IMR-90 (cell line): ENCODE data around the gene SAMD7. TPM values are rescaled to one million over a fixed set of nuclear protein-coding genes. Genes with fewer than 3 reads are reported as not detected.

Source experiments
- ATAC-seq: fragments of 200-7000 bp; cut with Tn5 transposase; 2 replicates; pipeline ENCODE4 v1.9.1; 2020; ENCODE audit warnings: low read depth, mild to moderate bottlenecking, moderate library complexity
- BruUV-seq: library from RNA; stranded (reverse); fragments of 400-500 nt; replicated peaks from 2 replicates; lab custom pipeline; 2021; lab: Mats Ljungman, UMichigan
- CTCF ChIA-PET: fragments of 300-600 bp; formaldehyde crosslinking; extraction: SDS; loops from one replicate; lab custom pipeline; 2021; ENCODE audit warnings: antibody characterized with exemption; lab: Yijun Ruan, JAX
- POLR2A ChIA-PET: fragments of 300-600 bp; sonication (Branson Sonifier 250); formaldehyde crosslinking; loops from one replicate; lab custom pipeline; 2022; ENCODE audit warnings: antibody characterized with exemption; ENCODE audit not compliant: unreplicated experiment; lab: Charles Lee
- DNase-seq: peaks from one replicate; pipeline ENCODE4 v3.0.0; 2013
- H2AFZ ChIP-seq: replicated peaks from 2 replicates; pipeline ENCODE3; 2013; ENCODE audit warnings: low read length, mild to moderate bottlenecking; ENCODE audit not compliant: poor library complexity
- H2AK5ac ChIP-seq: 2 replicates; pipeline ENCODE4 v1.6.1; 2013; ENCODE audit warnings: low read depth, low read length, inconsistent platforms
- H2AK9ac ChIP-seq: replicated peaks from 2 replicates; pipeline ENCODE3; 2013; ENCODE audit warnings: mild to moderate bottlenecking, low read depth, low read length, moderate library complexity; ENCODE audit not compliant: poor library complexity
- H2BK120ac ChIP-seq: 2 replicates; pipeline ENCODE4 v1.6.1; 2013; ENCODE audit warnings: low read depth, low read length, inconsistent platforms
- H2BK15ac ChIP-seq: 3 replicates; pipeline ENCODE4 v1.6.1; 2013; ENCODE audit warnings: low read depth, low read length, inconsistent platforms
- H2BK20ac ChIP-seq: 2 replicates; pipeline ENCODE4 v1.6.1; 2013; ENCODE audit warnings: low read depth, mild to moderate bottlenecking, inconsistent platforms, low read length, moderate library complexity
- H2BK5ac ChIP-seq: 2 replicates; pipeline ENCODE4 v1.6.1; 2013; ENCODE audit warnings: mild to moderate bottlenecking, low read depth, low read length, inconsistent platforms; ENCODE audit not compliant: poor library complexity, severe bottlenecking
- H3K14ac ChIP-seq: replicated peaks from 2 replicates; pipeline ENCODE4 v1.6.1; 2013; ENCODE audit warnings: low read depth, low read length, inconsistent platforms
- H3K18ac ChIP-seq: 2 replicates; pipeline ENCODE4 v1.6.1; 2013; ENCODE audit warnings: low read depth, low read length, control low read depth
- H3K23ac ChIP-seq: 2 replicates; pipeline ENCODE4 v1.6.1; 2013; ENCODE audit warnings: low read depth, low read length, inconsistent platforms
- H3K27ac ChIP-seq: 2 replicates; pipeline ENCODE4 v1.5.1; 2013; ENCODE audit warnings: mild to moderate bottlenecking, control low read depth, low read length; ENCODE audit not compliant: insufficient read depth
- H3K27me3 ChIP-seq: 2 replicates; pipeline ENCODE4 v1.6.1; 2013; ENCODE audit warnings: low read length; ENCODE audit not compliant: control insufficient read depth, insufficient read depth
- H3K36me3 ChIP-seq: 2 replicates; pipeline ENCODE4 v1.6.1; 2013; ENCODE audit warnings: low read length, mixed read lengths; ENCODE audit not compliant: control insufficient read depth, insufficient read depth
- H3K4ac ChIP-seq: 2 replicates; pipeline ENCODE4 v1.6.1; 2013; ENCODE audit warnings: low read depth, low read length, inconsistent platforms
- H3K4me1 ChIP-seq: 2 replicates; pipeline ENCODE4 v1.6.1; 2013; ENCODE audit warnings: low read length, mixed read lengths; ENCODE audit not compliant: control insufficient read depth, insufficient read depth
- H3K4me2 ChIP-seq: 2 replicates; pipeline ENCODE4 v1.6.1; 2013; ENCODE audit warnings: low read depth, mild to moderate bottlenecking, control low read depth, low read length, moderate library complexity
- H3K4me3 ChIP-seq: 2 replicates; pipeline ENCODE4 v1.5.1; 2013; ENCODE audit warnings: low read depth, mild to moderate bottlenecking, control low read depth, low read length, moderate library complexity; ENCODE audit not compliant: insufficient read depth
- H3K56ac ChIP-seq: 2 replicates; pipeline ENCODE4 v1.6.1; 2013; ENCODE audit warnings: low read length, inconsistent platforms; ENCODE audit not compliant: insufficient read depth; ENCODE audit errors: extremely low read depth
- H3K79me1 ChIP-seq, 2 experiments: 2 replicates each; pipeline ENCODE4 v1.6.1; 2013; ENCODE audit warnings: low read length in 2 of 2, inconsistent platforms in 1 of 2, low read depth in 1 of 2
- H3K9ac ChIP-seq: 2 replicates; pipeline ENCODE4 v1.6.1; 2013; ENCODE audit warnings: low read depth, low read length, control low read depth
- H3K9me1 ChIP-seq: 2 replicates; pipeline ENCODE4 v1.6.1; 2013; ENCODE audit warnings: low read length, inconsistent platforms; ENCODE audit not compliant: insufficient read depth
- H3K9me3 ChIP-seq: 2 replicates; pipeline ENCODE4 v1.6.1; 2013; ENCODE audit warnings: low read length; ENCODE audit not compliant: control insufficient read depth, insufficient read depth
- H4K20me1 ChIP-seq: 2 replicates; pipeline ENCODE4 v1.6.1; 2013; ENCODE audit warnings: low read length, inconsistent platforms; ENCODE audit not compliant: insufficient read depth
- H4K5ac ChIP-seq: 2 replicates; pipeline ENCODE4 v1.6.1; 2013; ENCODE audit warnings: mild to moderate bottlenecking, low read depth, low read length, control low read depth
- H4K8ac ChIP-seq, 2 experiments: 2 replicates each; pipeline ENCODE4 v1.6.1; 2013; ENCODE audit warnings: low read depth in 2 of 2, low read length in 2 of 2, control low read depth in 1 of 2, inconsistent platforms in 1 of 2
- H4K91ac ChIP-seq: 2 replicates; pipeline ENCODE4 v1.6.1; 2013; ENCODE audit warnings: low read depth, low read length, inconsistent platforms; ENCODE audit not compliant: insufficient read depth
- CEBPB ChIP-seq: IDR thresholded peaks from 2 replicates; pipeline ENCODE4 v1.6.1; 2012; ENCODE audit warnings: low read depth, low read length, improper control_type of control experiment
- CHD1 ChIP-seq: IDR thresholded peaks from 2 replicates; pipeline ENCODE4 v1.6.1; 2012; ENCODE audit warnings: low read depth, low read length, improper control_type of control experiment
- CTCF ChIP-seq: conservative IDR thresholded peaks from 2 replicates; pipeline ENCODE4 v1.5.1; 2012; ENCODE audit warnings: mild to moderate bottlenecking, low read depth, low read length, improper control_type of control experiment
- MAFK ChIP-seq: IDR thresholded peaks from 2 replicates; pipeline ENCODE4 v1.6.1; 2012; ENCODE audit warnings: low read depth, low read length, improper control_type of control experiment
- MAZ ChIP-seq: IDR thresholded peaks from 2 replicates; pipeline ENCODE4 v1.6.1; 2012; ENCODE audit warnings: low read depth, mild to moderate bottlenecking, low read length, improper control_type of control experiment, moderate library complexity, borderline replicate concordance
- MXI1 ChIP-seq: IDR thresholded peaks from 2 replicates; pipeline ENCODE4 v1.6.1; 2012; ENCODE audit warnings: low read depth, mild to moderate bottlenecking, low read length, moderate library complexity, borderline replicate concordance
- NFE2L2 ChIP-seq: fragments of 150-350 bp; IDR thresholded peaks from 2 replicates; pipeline ENCODE4 v1.6.1; 2016; ENCODE audit warnings: low read depth, mild to moderate bottlenecking, low read length
- POLR2A ChIP-seq: IDR thresholded peaks from 2 replicates; pipeline ENCODE4 v1.6.1; 2012; ENCODE audit warnings: mild to moderate bottlenecking, low read depth, low read length
- RCOR1 ChIP-seq: IDR thresholded peaks from 2 replicates; pipeline ENCODE4 v1.6.1; 2012; ENCODE audit warnings: mild to moderate bottlenecking, low read length, improper control_type of control experiment; ENCODE audit not compliant: insufficient replicate concordance
- RFX5 ChIP-seq: IDR thresholded peaks from 2 replicates; pipeline ENCODE4 v1.8.0; 2012; ENCODE audit warnings: low read depth, mild to moderate bottlenecking, low read length, moderate library complexity
- SMC3 ChIP-seq: fragments of 150-350 bp; IDR thresholded peaks from 2 replicates; pipeline ENCODE4 v1.6.1; 2016; ENCODE audit warnings: low read depth, mild to moderate bottlenecking, antibody characterized with exemption, low read length, moderate library complexity
- WGBS, 2 experiments: methylation state at CpG; one replicate each; pipeline versions ENCODE4 v1.1.5 to v1.1.7; 2013; ENCODE audit warnings: missing lambda C conversion rate in 2 of 2; ENCODE audit not compliant: insufficient read length in 1 of 2; ENCODE audit errors: extremely low coverage in 2 of 2; 5-methylcytosine and 5-hydroxymethylcytosine counted together
- dilution Hi-C: fragments of 300-500 bp; cut with HindIII; formaldehyde crosslinking; loops from one replicate; pipeline ENCODE4 v1.14.3; 2018; ENCODE audit warnings: low sequenced_read_pairs; ENCODE audit not compliant: unreplicated experiment
- in situ Hi-C: fragments of 300-500 bp; cut with MboI; formaldehyde crosslinking; loops from 3 replicates; pipeline ENCODE4 v1.14.3; 2019; ENCODE audit warnings: low sequenced_read_pairs, inconsistent platforms, mixed read lengths
- intact Hi-C: fragments of 100-400 bp; cut with micrococcal nuclease; formaldehyde crosslinking; loops from 2 replicates; pipeline ENCODE4 v1.10.0; 2022
- polyA plus RNA-seq, 3 experiments: library from polyadenylated mRNA; depleted of rRNA; stranded (reverse); fragments of >200 nt; gene quantifications; 2 replicates each; pipeline ENCODE4 v1.2.3, GENCODE V29; 2012; ENCODE audit warnings: low replicate concordance in 1 of 3
- total RNA-seq: library from RNA; depleted of rRNA; stranded (reverse); fragments of >200 nt; gene quantifications from 2 replicates; pipeline ENCODE4 v1.2.3, GENCODE V29; 2012
- TF ChIP-seq, protein P1 (sequence below): fragments of 150-350 bp; IDR thresholded peaks from 2 replicates; pipeline ENCODE4 v1.6.1; 2017; ENCODE audit warnings: mild to moderate bottlenecking, antibody characterized with exemption, low read length, low read depth

SAMD7 gene
- total and polyA plus RNA-seq, 2 of the 4 experiments (the other 2 are of a cell fraction), result not detected

DNA sequence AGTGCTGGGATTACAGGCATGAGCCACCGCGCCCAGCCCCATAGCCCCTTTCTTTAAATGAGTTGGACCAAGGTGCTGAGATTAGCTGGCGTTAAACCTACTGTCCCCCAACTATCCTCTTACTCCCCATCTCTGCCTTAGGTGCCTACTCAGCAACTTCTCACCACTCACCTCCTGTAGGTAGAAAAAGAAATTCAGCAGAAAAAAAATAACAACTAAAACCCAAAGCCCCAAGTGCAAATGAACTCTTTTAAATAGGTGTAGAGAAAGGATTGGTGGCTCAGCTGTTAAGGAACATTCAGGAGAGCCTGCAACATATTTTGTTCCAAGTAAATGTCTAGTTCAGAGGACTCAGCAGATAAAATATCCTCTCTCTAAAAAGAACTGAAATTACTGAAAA, 19.5 kb downstream of the SAMD7 start:
- Histone ChIP-seq H3K9ac (no peak overlapping the region), H4K20me1 (no peaks in the 10 kb centered on the region), H3K4me2 (no peak overlapping the region), H3K23ac (no peak overlapping the region), H3K36me3 (no peaks in the 10 kb centered on the region), H3K56ac (no peak overlapping the region), H4K91ac (no peak overlapping the region), H2BK5ac (no peak overlapping the region), H3K18ac (no peak overlapping the region), H2BK15ac (no peak overlapping the region), H3K14ac (no peak overlapping the region), H3K4me3 (no peak overlapping the region), H3K9me1 (no peaks in the 10 kb centered on the region), H2BK120ac (no peak overlapping the region), H4K5ac (no peak overlapping the region), H3K27me3 (peaks cover 28% of the 10 kb centered on the region), H3K9me3 (no peaks in the 10 kb centered on the region), H3K4me1 (no peaks in the 10 kb centered on the region), H4K8ac (no peak overlapping the region), H3K4ac (no peak overlapping the region), H2AFZ (no peak overlapping the region), H3K79me1 (no peaks in the 10 kb centered on the region), H2BK20ac (no peak overlapping the region), H2AK9ac (no peak overlapping the region), H3K27ac (no peak overlapping the region), H2AK5ac (no peak overlapping the region)
- dilution Hi-C loops (no loop called here), in situ Hi-C loops (no loop called here), intact Hi-C loops (no loop called here)
- TF ChIP-seq NFE2L2 (no peak), MAFK (no peak), CHD1 (no peak), SMC3 (no peak), CEBPB (no peak), MAZ (no peak), POLR2A (no peak), CTCF (no peak), MXI1 (no peak), RFX5 (no peak), RCOR1 (no peak)
- TF ChIP-seq, protein P1, sequence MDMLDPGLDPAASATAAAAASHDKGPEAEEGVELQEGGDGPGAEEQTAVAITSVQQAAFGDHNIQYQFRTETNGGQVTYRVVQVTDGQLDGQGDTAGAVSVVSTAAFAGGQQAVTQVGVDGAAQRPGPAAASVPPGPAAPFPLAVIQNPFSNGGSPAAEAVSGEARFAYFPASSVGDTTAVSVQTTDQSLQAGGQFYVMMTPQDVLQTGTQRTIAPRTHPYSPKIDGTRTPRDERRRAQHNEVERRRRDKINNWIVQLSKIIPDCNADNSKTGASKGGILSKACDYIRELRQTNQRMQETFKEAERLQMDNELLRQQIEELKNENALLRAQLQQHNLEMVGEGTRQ, result no peak
- ChIA-PET POLR2A (no interaction called here), CTCF (no interaction called here)
- 83% methylated on average over 2 of the region's 3 CpGs; no CpG with 5 or more reads in 1 of the 2 experiments for WGBS, 2 experiments
- DNase-seq, result no peak
- no peak for ATAC-seq
- no TSS peak for BruUV-seq
